ENCODE measurements around the gene ELF2.
"Not testable (repeated sequence)": the region's sequence is repeated elsewhere in the genome, so short reads cannot be mapped to it uniquely, and the experiment has no call there.

Gene ELF2

GRCh38 chr4:139164731-139165130, 12.3 kb downstream of the ELF2 start:
- Mint-ChIP-seq H3K36me3 (no peaks in the 10 kb centered on the region), H3K4me3 (no peak overlapping the region), H3K4me1 (peaks cover 20% of the 10 kb centered on the region), H3K27ac (no peak overlapping the region), H3K9me3 (no peaks in the 10 kb centered on the region)
- ATAC-seq (no peak), DNase-seq (ENCODE audit: low spot score in 2 of 2) (no peak)

- Mint-ChIP-seq H3K27ac (no peak overlapping the region), H3K4me3 (no peak overlapping the region), H3K9me3 (no peaks in the 10 kb centered on the region), H3K36me3 (no peaks in the 10 kb centered on the region), H3K4me1 (peaks cover 20% of the 10 kb centered on the region)
- ATAC-seq (no peak), DNase-seq (ENCODE audit: low spot score in 2 of 2) (no peak)
Measured at GRCh38 chr4:139163806-139164206, 13.2 kb downstream of the ELF2 start.

DNA sequence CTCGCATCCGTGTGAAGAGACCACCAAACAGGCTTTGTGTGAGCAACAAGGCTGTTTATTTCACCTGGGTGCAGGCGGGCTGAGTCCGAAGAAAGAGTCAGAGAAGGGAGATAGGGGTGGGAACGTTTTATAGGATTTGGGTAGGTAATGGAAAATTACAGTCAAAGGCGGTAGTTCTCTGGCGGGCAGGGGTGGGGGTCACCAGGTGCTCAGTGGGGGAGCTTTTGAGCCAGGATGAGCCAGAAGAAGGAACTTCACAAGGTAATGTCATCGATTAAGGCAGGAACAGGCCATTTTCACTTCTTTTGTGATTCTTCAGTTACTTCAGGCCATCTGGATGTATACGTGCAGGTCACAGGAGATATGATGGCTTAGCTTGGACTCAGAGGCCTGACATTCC, 19.0 kb downstream of the ELF2 start:
- ATAC-seq, H3K27ac Mint-ChIP-seq: not testable (repeated sequence)

DNA sequence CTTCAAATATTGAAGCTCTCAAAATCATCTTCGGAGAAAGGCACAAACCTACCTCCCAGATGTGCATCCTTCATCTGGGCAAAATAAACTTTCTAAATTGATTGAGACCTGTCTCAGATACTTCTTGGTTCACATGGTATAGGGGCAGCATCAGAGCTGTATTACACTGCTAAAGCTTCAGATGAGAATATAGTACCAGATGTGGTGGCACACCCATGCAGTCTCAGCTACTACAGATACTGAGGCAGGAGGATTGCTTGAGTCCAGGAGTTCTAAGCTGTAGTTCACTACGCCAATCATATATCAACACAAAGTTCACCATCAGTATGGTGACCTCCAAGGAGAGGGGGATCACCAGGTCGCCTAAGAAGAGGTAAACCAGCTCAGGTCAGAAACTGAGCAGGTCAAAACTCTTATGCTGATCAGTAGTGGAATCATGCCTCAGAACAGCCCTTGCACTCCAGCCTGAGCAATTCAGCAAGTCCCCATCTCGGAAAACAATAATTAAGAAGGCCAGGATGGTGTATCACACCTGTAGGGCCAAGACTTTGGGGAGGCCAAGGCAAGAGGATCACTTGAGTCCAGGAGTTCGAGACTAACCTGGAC, 22.0 kb downstream of the ELF2 start:
- no peaks in the 10 kb centered on the region for H3K4me1 Mint-ChIP-seq
- H3K36me3 Mint-ChIP-seq = no peaks in the 10 kb centered on the region
- no peak overlapping the region for H3K27ac Mint-ChIP-seq
- H3K4me3 Mint-ChIP-seq = no peak overlapping the region
- no peak for ATAC-seq
- no peak for DNase-seq (ENCODE audit: low spot score in 2 of 2)
- H3K9me3 Mint-ChIP-seq = no peaks in the 10 kb centered on the region

More for the DNA sequence above, 19.0 kb downstream of the ELF2 start:
- H3K4me1 Mint-ChIP-seq; DNase-seq (ENCODE audit: low spot score in 2 of 2); H3K36me3 Mint-ChIP-seq; H3K4me3 Mint-ChIP-seq; H3K9me3 Mint-ChIP-seq: not testable (repeated sequence)

- no peak overlapping the region for H3K27ac Mint-ChIP-seq
- DNase-seq (ENCODE audit: low spot score in 2 of 2) (no peak), ATAC-seq (no peak)
- no peaks in the 10 kb centered on the region for H3K4me1 Mint-ChIP-seq
- no peaks in the 10 kb centered on the region for H3K36me3 Mint-ChIP-seq
- H3K4me3 Mint-ChIP-seq = no peak overlapping the region
- H3K9me3 Mint-ChIP-seq = no peaks in the 10 kb centered on the region
Measured at GRCh38 chr4:139154538-139154937, 22.5 kb downstream of the ELF2 start.

- Mint-ChIP-seq H3K4me1 (no peaks in the 10 kb centered on the region), H3K36me3 (no peaks in the 10 kb centered on the region)
Measured at GRCh38 chr4:139154134-139154421, 22.9 kb downstream of the ELF2 start.

DNA sequence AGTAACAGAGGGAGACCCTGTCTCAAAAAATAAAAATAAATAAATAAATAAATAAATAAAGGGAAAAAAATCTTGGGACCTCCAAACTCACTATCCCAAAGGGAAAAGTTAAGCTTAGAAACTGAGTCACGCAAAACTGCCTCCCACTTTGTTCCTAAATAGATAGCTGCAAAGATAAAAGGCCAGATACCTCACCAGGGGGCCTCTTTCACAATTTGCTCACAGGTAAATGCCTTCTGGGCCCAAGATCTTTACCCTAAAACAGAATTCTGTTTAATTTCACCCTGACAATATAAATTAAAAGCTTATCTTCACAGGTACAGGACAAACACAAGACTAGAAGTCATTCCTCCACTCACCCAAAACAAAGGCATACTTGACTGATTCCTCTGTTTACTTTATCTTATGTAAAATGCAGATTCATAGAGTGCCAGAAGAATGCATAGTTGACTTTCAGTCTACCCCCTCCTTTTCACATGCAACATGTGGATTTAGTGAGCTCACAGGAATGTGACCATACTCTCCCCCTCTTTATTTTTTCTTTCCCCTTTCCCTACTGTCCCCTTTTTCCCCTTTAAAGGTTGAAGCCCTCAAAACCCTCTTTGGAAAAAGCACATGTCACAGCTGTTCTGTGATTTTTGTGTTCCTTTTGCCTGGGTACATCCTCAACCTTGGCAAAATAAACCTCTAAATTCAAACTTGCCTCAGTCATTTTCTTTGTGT, 23.4 kb downstream of the ELF2 start:
- Mint-ChIP-seq H3K36me3 (no peaks in the 10 kb centered on the region), H3K4me1 (no peaks in the 10 kb centered on the region), H3K4me3 (no peak overlapping the region), H3K27ac (no peak overlapping the region), H3K9me3 (no peaks in the 10 kb centered on the region)
- DNase-seq (ENCODE audit: low spot score in 2 of 2) = no peak
- no peak for ATAC-seq

More at GRCh38 chr4:139154134-139154421, 22.9 kb downstream of the ELF2 start:
- H3K9me3 Mint-ChIP-seq = no peaks in the 10 kb centered on the region
- no peak for DNase-seq (ENCODE audit: low spot score in 2 of 2)
- H3K4me3 Mint-ChIP-seq = no peak overlapping the region
- no peak overlapping the region for H3K27ac Mint-ChIP-seq
- no peak for ATAC-seq

GRCh38 chr4:139152249-139152648, 24.8 kb downstream of the ELF2 start:
- Mint-ChIP-seq H3K4me3 (no peak overlapping the region), H3K4me1 (peaks cover 1% of the 10 kb centered on the region), H3K27ac (no peak overlapping the region), H3K9me3 (no peaks in the 10 kb centered on the region), H3K36me3 (peaks cover 5% of the 10 kb centered on the region)
- no peak for DNase-seq (ENCODE audit: low spot score in 2 of 2)
- no peak for ATAC-seq

DNA sequence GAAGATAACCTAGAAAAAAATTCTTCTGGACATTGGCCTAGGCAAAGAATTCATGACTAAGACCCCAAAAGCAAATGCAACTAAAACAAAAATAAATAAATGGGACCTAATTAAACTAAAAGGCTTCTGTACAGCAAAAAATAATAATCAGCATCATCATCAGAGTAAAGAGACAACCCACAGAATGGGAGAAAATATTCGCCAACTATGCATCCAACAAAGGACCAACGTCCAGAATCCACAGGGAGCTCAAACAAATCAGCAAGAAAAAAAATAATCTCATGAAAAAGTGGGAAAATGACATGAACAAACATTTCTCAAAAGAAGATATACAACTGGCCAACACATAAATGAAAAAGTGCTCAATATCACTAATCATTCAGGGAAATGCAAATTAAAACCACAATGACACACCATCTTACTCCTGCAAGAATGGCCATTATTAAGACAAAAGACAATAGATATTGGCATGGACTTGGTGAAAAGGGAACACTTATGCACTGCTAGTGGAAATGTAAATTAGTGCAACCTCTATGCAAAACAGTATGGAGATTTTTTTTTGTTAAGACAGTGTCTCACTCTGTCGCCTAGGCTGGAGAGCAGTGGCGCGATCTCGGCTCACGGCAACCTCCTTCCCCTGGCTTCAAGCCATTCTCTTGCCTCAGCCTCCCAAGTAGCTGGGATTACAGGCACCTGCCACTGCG, 29.9 kb downstream of the ELF2 start:
- peak in 1 of 2 donors; percentile 41 for DNase-seq (ENCODE audit: low spot score in 2 of 2)
- no peaks in the 10 kb centered on the region for H3K9me3 Mint-ChIP-seq
- H3K4me3 Mint-ChIP-seq = no peak overlapping the region
- peaks cover 11% of the 10 kb centered on the region for H3K36me3 Mint-ChIP-seq
- peaks cover 32% of the 10 kb centered on the region for H3K4me1 Mint-ChIP-seq
- ATAC-seq = peak; percentile 44
- no peak overlapping the region for H3K27ac Mint-ChIP-seq

GRCh38 chr4:139145552-139145932, 31.5 kb downstream of the ELF2 start:
- no peak overlapping the region for H3K27ac Mint-ChIP-seq

DNA sequence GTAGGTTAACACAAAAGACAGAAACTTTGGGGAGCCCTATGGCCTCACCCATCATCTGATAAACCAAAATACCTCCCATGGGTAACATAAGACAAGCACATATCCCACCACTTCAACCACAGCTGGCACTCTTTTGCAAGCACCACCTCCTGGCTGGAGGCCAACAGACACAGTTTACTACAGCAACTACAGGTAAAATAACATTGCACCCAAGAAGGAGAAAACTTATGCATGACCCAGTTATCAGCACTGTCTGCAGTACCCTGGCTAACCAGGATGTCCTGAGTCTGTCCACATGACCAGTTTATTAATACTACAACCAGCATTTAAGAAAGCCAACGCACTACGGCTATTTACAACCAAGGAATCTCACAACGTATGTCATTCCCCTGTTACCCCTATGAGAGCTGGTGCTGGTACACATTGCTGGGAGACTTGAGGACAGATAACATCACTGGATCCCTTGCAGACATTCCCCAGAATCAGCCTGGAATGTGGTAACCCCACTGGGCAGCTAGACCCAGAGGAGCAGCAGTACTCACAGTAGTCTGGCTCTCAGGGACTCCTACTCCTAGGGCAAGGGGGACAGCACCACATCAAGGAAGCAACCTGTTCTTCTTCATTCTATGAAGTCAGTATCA, 32.0 kb downstream of the ELF2 start:
- Mint-ChIP-seq H3K4me1 (peaks cover 34% of the 10 kb centered on the region), H3K36me3 (peaks cover 11% of the 10 kb centered on the region), H3K4me3 (no peak overlapping the region), H3K27ac (no peak overlapping the region), H3K9me3 (no peaks in the 10 kb centered on the region)
- DNase-seq (ENCODE audit: low spot score in 2 of 2) (peak in 1 of 2 donors; percentile 41), ATAC-seq (no peak)

More at GRCh38 chr4:139145552-139145932, 31.5 kb downstream of the ELF2 start:
- Mint-ChIP-seq H3K9me3 (no peaks in the 10 kb centered on the region), H3K4me3 (no peak overlapping the region), H3K36me3 (peaks cover 11% of the 10 kb centered on the region), H3K4me1 (peaks cover 34% of the 10 kb centered on the region)
- DNase-seq (ENCODE audit: low spot score in 2 of 2) (no peak), ATAC-seq (no peak)

DNA sequence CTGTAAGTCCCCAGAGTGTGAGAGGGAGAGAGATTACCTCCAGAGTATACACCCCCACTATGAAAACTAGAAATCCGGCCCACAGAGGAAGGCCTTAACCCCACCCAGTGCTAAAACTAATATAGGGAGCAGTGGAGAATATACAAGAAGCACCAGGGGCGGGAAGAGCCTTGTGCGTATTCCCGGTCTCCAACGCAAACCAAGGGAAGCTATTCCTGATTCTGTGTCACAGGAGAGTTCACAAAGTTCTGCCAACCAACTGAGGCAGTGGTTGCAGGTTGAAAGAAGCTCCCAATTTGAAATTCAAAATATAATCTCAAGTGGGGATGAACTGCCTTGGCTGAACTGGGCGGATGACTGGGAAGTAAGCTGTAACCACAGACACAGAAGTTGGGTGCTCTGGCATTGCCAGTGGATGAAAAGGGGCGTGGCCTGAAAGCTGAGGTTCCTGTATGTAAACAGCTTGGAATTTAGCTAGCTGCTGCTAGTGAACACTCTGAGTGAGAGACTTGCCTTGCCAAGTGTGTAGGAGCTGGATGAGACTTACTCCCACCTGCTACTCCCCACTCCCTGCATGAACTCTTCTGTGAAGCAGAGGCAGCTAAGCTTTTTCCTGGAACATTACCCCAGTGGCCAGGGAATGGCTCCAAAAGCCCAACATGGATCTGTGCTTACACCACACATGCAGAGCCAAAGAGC, 32.7 kb downstream of the ELF2 start:
- H3K4me3 Mint-ChIP-seq = no peak overlapping the region
- H3K27ac Mint-ChIP-seq = no peak overlapping the region
- DNase-seq (ENCODE audit: low spot score in 2 of 2) = no peak
- H3K36me3 Mint-ChIP-seq = peaks cover 11% of the 10 kb centered on the region
- ATAC-seq = no peak
- H3K9me3 Mint-ChIP-seq = no peaks in the 10 kb centered on the region
- peaks cover 34% of the 10 kb centered on the region for H3K4me1 Mint-ChIP-seq

GRCh38 chr4:139142980-139143379, 34.0 kb downstream of the ELF2 start:
- ATAC-seq (no peak), DNase-seq (ENCODE audit: low spot score in 2 of 2) (no peak)
- peaks cover 34% of the 10 kb centered on the region for H3K4me1 Mint-ChIP-seq
- H3K9me3 Mint-ChIP-seq = no peaks in the 10 kb centered on the region
- H3K4me3 Mint-ChIP-seq = no peak overlapping the region
- H3K27ac Mint-ChIP-seq = no peak overlapping the region
- peaks cover 11% of the 10 kb centered on the region for H3K36me3 Mint-ChIP-seq

DNA sequence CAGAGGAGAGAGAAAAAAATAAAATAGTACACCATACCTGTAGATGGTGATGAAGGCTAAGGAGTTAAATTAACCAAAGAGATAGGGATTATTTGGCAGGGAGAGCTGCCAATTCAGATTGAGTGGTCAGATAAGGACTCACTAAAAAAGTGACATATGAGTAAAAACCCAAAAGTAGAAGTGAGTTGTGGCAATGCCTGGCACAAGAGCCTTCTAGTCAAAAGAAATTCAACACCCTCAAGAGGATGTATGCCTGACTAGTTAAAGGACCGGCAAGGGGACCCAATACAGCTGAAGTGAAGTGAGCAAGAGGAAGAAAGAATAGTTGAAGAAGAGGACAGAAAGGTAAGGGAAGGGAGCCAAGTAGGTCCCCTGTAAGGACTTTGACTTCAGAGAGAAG, 34.9 kb downstream of the ELF2 start:
- peak; percentile 45 for ATAC-seq
- Mint-ChIP-seq H3K36me3 (peaks cover 10% of the 10 kb centered on the region), H3K9me3 (no peaks in the 10 kb centered on the region), H3K27ac (no peak overlapping the region), H3K4me3 (no peak overlapping the region), H3K4me1 (peaks cover 32% of the 10 kb centered on the region)
- no peak for DNase-seq (ENCODE audit: low spot score in 2 of 2)

DNA sequence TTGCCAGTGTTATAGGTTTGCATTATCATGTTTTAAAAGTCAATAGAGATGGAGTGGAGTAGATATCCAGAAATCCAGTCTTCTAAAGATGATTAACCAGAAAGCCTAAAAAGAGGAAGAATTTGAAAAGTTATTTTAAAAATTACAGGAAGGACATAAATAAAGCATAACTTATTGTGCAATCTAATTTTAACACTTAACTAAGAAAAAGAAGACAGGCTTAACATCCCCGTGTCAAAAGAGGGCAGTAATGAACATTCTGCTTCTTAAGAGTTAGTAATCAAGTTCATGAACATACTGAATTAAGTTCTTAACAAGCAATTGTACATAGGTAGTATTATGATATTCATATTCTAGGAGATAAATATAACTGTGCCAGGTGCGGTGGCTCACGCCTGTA, 39.3 kb downstream of the ELF2 start:
- Mint-ChIP-seq H3K4me3 (no peak overlapping the region), H3K9me3 (no peaks in the 10 kb centered on the region), H3K4me1 (peaks cover 9% of the 10 kb centered on the region), H3K36me3 (peaks cover 12% of the 10 kb centered on the region), H3K27ac (no peak overlapping the region)
- ATAC-seq (no peak), DNase-seq (ENCODE audit: low spot score in 2 of 2) (no peak)
